SK-N-SH (cell line): ENCODE results near the gene KEAP1. TPM values are rescaled to one million over a fixed set of nuclear protein-coding genes. Genes with fewer than 3 reads are reported as not detected.

ENCODE experiments used
- CTCF ChIA-PET: fragments of 300-600, 350-600 bp; formaldehyde crosslinking; extraction: SDS; loops from one replicate; lab custom pipeline; 2021; lab: Yijun Ruan, JAX
- POLR2A ChIA-PET: fragments of 350-600 bp; sonication (Branson Sonifier 250); formaldehyde crosslinking; extraction: SDS; loops from one replicate; lab custom pipeline; 2020; ENCODE audit warnings: antibody characterized with exemption, inconsistent platforms; lab: Yijun Ruan, JAX
- DNase-seq: peaks from one replicate; pipeline ENCODE4 v3.0.0; 2012
- H2AFZ ChIP-seq: fragments of 200-600 bp; sonication (generic); 2 replicates; pipeline ENCODE4 v1.8.1; 2016; ENCODE audit warnings: antibody characterized with exemption, mild to moderate bottlenecking, low read depth
- H3F3A ChIP-seq: fragments of 200-600 bp; sonication (generic); replicated peaks from 2 replicates; pipeline ENCODE3; 2016; ENCODE audit warnings: antibody characterized with exemption, mild to moderate bottlenecking; ENCODE audit not compliant: insufficient read depth
- H3K27ac ChIP-seq, 2 experiments: fragments of 200-500 bp in 1 of 2; fragments of 200-600 bp in 1 of 2; sonication (Bioruptor generic) in 1 of 2; sonication (generic), shearing (Covaris generic) in 1 of 2; 2 replicates each; pipeline versions ENCODE4 v1.5.1 to v1.6.1; 2014 to 2016; ENCODE audit warnings: low read depth in 2 of 2, inconsistent platforms in 1 of 2, low read length in 1 of 2, mild to moderate bottlenecking in 1 of 2, mixed read lengths in 1 of 2
- H3K27me3 ChIP-seq: fragments of 200-600 bp; sonication (generic), shearing (Covaris generic); 2 replicates; pipeline ENCODE4 v1.6.1; 2016; ENCODE audit warnings: mixed run types; ENCODE audit not compliant: insufficient read depth
- H3K36me3 ChIP-seq, 2 experiments: fragments of 200-500 bp in 1 of 2; fragments of 200-600 bp in 1 of 2; sonication (Bioruptor generic) in 1 of 2; sonication (generic) in 1 of 2; replicated peaks in 1 of 2; 2 replicates each; pipeline versions ENCODE3 to v1.5.1; 2014 to 2016; ENCODE audit warnings: low read length in 1 of 2, mild to moderate bottlenecking in 1 of 2; ENCODE audit not compliant: insufficient read depth in 2 of 2, control insufficient read depth in 1 of 2
- H3K4me1 ChIP-seq, 2 experiments: fragments of 200-500 bp in 1 of 2; fragments of 200-600 bp in 1 of 2; sonication (Bioruptor generic) in 1 of 2; sonication (generic), shearing (Covaris generic) in 1 of 2; 2 replicates each; pipeline versions ENCODE4 v1.5.1 to v1.6.1; 2014 to 2016; ENCODE audit warnings: low read depth in 1 of 2, low read length in 1 of 2, mixed run types in 1 of 2; ENCODE audit not compliant: insufficient read depth in 2 of 2, control insufficient read depth in 1 of 2
- H3K4me2 ChIP-seq: fragments of 200-600 bp; sonication (generic), shearing (Covaris generic); 2 replicates; pipeline ENCODE4 v1.6.1; 2017; ENCODE audit warnings: mixed run types
- H3K4me3 ChIP-seq, 2 experiments: fragments of 200-500 bp in 1 of 2; fragments of 200-600 bp in 1 of 2; sonication (Bioruptor generic) in 1 of 2; sonication (generic), shearing (Covaris generic) in 1 of 2; 2 replicates each; pipeline versions ENCODE4 v1.5.1 to v1.8.1; 2014 to 2016; ENCODE audit warnings: low read depth in 2 of 2, inconsistent platforms in 1 of 2, low read length in 1 of 2, mild to moderate bottlenecking in 1 of 2, mixed read lengths in 1 of 2, moderate library complexity in 1 of 2
- H3K79me2 ChIP-seq: fragments of 200-600 bp; sonication (generic); 2 replicates; pipeline ENCODE4 v1.8.1; 2017; ENCODE audit warnings: mild to moderate bottlenecking; ENCODE audit not compliant: insufficient read depth
- H3K9ac ChIP-seq: fragments of 200-600 bp; sonication (generic); 2 replicates; pipeline ENCODE4 v1.6.1; 2017; ENCODE audit warnings: mixed run types
- H3K9me2 ChIP-seq: fragments of 200-600 bp; sonication (generic); 2 replicates; pipeline ENCODE4 v1.6.1; 2017; ENCODE audit warnings: mixed run types
- H3K9me3 ChIP-seq: fragments of 200-600 bp; sonication (generic); 2 replicates; pipeline ENCODE4 v1.6.1; 2017; ENCODE audit warnings: mixed run types, mild to moderate bottlenecking, moderate library complexity
- H4K20me1 ChIP-seq: fragments of 200-600 bp; sonication (generic); 2 replicates; pipeline ENCODE4 v1.6.1; 2017; ENCODE audit warnings: mild to moderate bottlenecking, mixed run types; ENCODE audit not compliant: insufficient read depth
- ELF1 ChIP-seq: IDR thresholded peaks from 2 replicates; pipeline ENCODE4 v1.4.0; 2012
- EZH2phosphoT487 ChIP-seq: fragments of 200-600 bp; sonication (generic); IDR thresholded peaks from 2 replicates; pipeline ENCODE4 v1.6.1; 2017; ENCODE audit warnings: low read depth, mixed run types, mild to moderate bottlenecking, antibody characterized with exemption, moderate library complexity, borderline replicate concordance
- FOSL2 ChIP-seq: IDR thresholded peaks from 2 replicates; pipeline ENCODE4 v1.4.0; 2012; ENCODE audit warnings: low read depth, mild to moderate bottlenecking, moderate library complexity, borderline replicate concordance
- FOXJ3 ChIP-seq: sonication (generic); formaldehyde crosslinking; IDR thresholded peaks from 2 replicates; pipeline ENCODE4 v1.5.1; 2020; ENCODE audit warnings: mild to moderate bottlenecking, missing genetic modification reagents
- GABPA ChIP-seq: IDR thresholded peaks from 2 replicates; pipeline ENCODE4 v1.4.0; 2012; ENCODE audit warnings: low read depth, mild to moderate bottlenecking
- JUND ChIP-seq: IDR thresholded peaks from 2 replicates; pipeline ENCODE4 v1.4.0; 2012
- MEF2A ChIP-seq: IDR thresholded peaks from 2 replicates; pipeline ENCODE4 v1.4.0; 2012; ENCODE audit warnings: low read depth, borderline replicate concordance
- NRF1 ChIP-seq: IDR thresholded peaks from 2 replicates; pipeline ENCODE4 v1.6.1; 2012; ENCODE audit warnings: low read depth, mild to moderate bottlenecking, low read length
- POLR2AphosphoS5 ChIP-seq: IDR thresholded peaks from 2 replicates; pipeline ENCODE4 v1.6.1; 2012; ENCODE audit warnings: low read depth, low read length
- RAD21 ChIP-seq: IDR thresholded peaks from 2 replicates; pipeline ENCODE4 v1.6.1; 2012; ENCODE audit warnings: mild to moderate bottlenecking, low read length
- RCOR1 ChIP-seq: fragments of 150-350 bp; IDR thresholded peaks from 2 replicates; pipeline ENCODE4 v1.6.1; 2017; ENCODE audit warnings: antibody characterized with exemption, low read length
- RFX5 ChIP-seq: IDR thresholded peaks from 2 replicates; pipeline ENCODE4 v1.6.1; 2012; ENCODE audit warnings: mild to moderate bottlenecking, improper control_type of control experiment, low read length
- SMC3 ChIP-seq: IDR thresholded peaks from 2 replicates; pipeline ENCODE4 v1.6.1; 2012; ENCODE audit warnings: low read depth, low read length, improper control_type of control experiment
- TEAD4 ChIP-seq: IDR thresholded peaks from 2 replicates; pipeline ENCODE4 v1.4.0; 2012; ENCODE audit warnings: mild to moderate bottlenecking, borderline replicate concordance; ENCODE audit not compliant: insufficient read depth
- USF1 ChIP-seq: IDR thresholded peaks from 2 replicates; pipeline ENCODE4 v1.4.0; 2012; ENCODE audit warnings: low read depth, borderline replicate concordance
- WGBS: methylation state at CpG from one replicate; pipeline ENCODE4 v1.1.6; 2017; ENCODE audit warnings: low lambda C conversion rate; 5-methylcytosine and 5-hydroxymethylcytosine counted together
- polyA plus RNA-seq, 3 experiments: library from polyadenylated mRNA; depleted of rRNA; stranded (reverse); fragments of >200 nt; gene quantifications; 2 replicates each; pipeline ENCODE4 v1.2.3, GENCODE V29; 2012
- TF ChIP-seq, protein P1 (sequence below): fragments of 150-350 bp; IDR thresholded peaks from 2 replicates; pipeline ENCODE4 v1.6.1; 2016; ENCODE audit warnings: mild to moderate bottlenecking, low read depth, low read length

KEAP1 gene
- polyA plus RNA-seq, 1 of the 3 experiments (the other 2 are of a cell fraction) = 72.9 TPM

DNA sequence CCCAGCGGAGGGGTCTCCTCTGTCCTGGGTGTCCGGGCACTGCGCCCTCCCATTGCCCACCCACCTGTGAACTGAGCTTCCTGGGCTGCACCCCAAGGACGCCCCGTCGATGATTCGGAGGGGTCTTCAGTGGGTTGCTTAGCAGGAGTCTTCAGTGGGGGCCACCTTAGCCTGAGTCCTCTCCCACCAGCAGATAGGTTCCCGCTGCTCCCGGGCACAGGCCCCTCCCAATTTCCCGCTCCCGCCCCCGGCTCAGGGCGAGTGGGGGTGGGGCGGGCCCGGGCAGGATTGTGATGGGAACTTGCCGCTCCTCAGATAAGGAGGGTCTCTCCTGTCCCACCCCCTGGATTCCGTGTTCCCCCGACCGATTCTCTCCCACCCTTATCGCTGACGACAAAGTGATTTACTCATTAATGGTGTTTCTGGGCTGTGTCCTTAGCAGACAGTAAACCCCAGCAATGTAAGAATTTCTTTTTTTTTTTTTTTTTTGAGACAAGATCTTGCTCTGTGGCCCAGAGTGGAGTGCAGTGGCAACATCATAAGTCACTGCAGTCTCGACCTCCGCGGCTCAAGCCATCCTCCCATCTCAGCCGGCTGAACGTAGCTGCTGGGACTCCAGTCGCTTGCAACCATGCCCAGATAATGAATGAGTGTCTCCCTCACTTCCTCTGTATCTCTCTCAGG, 14.7 kb upstream of the KEAP1 start:
- CTCF ChIA-PET = interaction anchor here (1.0 to 3.6 kb wide), 4 partner anchors 8 to 200 kb away, joined by 3 to 20 read pairs (median 7); partner anchors contain the start of gene DNM2
- H4K20me1 ChIP-seq = no peaks in the 10 kb centered on the region
- no peaks in the 10 kb centered on the region for H3K9me2 ChIP-seq
- H3K4me2 ChIP-seq = peak overlapping the region; percentile 79
- H3K27ac ChIP-seq = no peak overlapping the region
- no peaks in the 10 kb centered on the region; a peak in 1 of 4 replicates for H3K4me1 ChIP-seq
- no peaks in the 10 kb centered on the region for H3K79me2 ChIP-seq
- DNase-seq = peak; percentile 69
- no peaks in the 10 kb centered on the region for H3F3A ChIP-seq
- H3K4me3 ChIP-seq = peak overlapping the region; percentile 38 to 58
- TF ChIP-seq SMC3 = no peak
- TF ChIP-seq MEF2A = no peak
- TF ChIP-seq NRF1 = no peak
- no peak for TF ChIP-seq EZH2phosphoT487
- TF ChIP-seq POLR2AphosphoS5 = no peak
- TF ChIP-seq, protein P1, sequence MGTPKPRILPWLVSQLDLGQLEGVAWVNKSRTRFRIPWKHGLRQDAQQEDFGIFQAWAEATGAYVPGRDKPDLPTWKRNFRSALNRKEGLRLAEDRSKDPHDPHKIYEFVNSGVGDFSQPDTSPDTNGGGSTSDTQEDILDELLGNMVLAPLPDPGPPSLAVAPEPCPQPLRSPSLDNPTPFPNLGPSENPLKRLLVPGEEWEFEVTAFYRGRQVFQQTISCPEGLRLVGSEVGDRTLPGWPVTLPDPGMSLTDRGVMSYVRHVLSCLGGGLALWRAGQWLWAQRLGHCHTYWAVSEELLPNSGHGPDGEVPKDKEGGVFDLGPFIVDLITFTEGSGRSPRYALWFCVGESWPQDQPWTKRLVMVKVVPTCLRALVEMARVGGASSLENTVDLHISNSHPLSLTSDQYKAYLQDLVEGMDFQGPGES = no peak
- TF ChIP-seq RCOR1 = no peak
- no peak for TF ChIP-seq USF1
- TF ChIP-seq RFX5 = no peak
- no peak for TF ChIP-seq GABPA
- TF ChIP-seq FOSL2 = no peak
- no peak for TF ChIP-seq TEAD4
- no peak for TF ChIP-seq RAD21
- no peak for TF ChIP-seq JUND
- no peaks in the 10 kb centered on the region for H3K36me3 ChIP-seq
- H2AFZ ChIP-seq = peak overlapping the region; percentile 78
- no peaks in the 10 kb centered on the region for H3K9me3 ChIP-seq
- H3K9ac ChIP-seq = no peak overlapping the region
- WGBS = 5% methylated on average over 15 of the region's 27 CpGs
- POLR2A ChIA-PET = interaction anchor here (1.4 kb wide), 1 partner anchor 18 kb away, joined by 3 read pairs; no protein-coding TSS in a partner anchor
- peaks cover 13% of the 10 kb centered on the region; the same call in 1 of the 2 replicates for H3K27me3 ChIP-seq

DNA sequence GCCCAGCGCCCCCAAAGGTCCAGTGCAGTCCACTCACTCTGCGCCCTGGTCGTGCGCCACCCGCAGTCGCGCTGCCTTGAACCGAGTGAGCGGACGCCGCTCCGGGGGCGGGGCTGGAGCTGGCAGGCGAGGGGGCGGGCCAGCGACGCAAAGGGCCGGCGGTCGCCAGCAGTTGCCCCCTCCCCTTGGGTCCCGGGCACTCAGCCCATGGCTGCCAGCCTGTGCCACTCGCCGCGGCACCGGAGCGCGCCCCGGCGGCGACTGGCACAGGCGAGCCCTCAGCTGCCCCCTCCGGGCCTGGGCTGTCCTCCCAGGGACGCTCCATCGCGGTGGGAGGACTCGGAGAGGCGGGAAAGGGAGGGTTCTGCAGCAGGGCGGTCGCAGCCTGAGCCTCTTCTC, 14.2 kb upstream of the KEAP1 start, which contains the start of gene S1PR5:
TSS of gene S1PR5 (minus strand) at position 87 of the 399 bp plus-strand sequence. CDS start 2,436 bp downstream, outside the sequence.
- H3K4me3 ChIP-seq = peak within 1 kb of the TSS; percentile 38 to 58
- H4K20me1 ChIP-seq = no peaks in the 10 kb centered on the region
- no peaks in the 10 kb centered on the region; a peak in 1 of 4 replicates for H3K4me1 ChIP-seq
- no peaks in the 10 kb centered on the region for H3K9me3 ChIP-seq
- peak; percentile 70 for DNase-seq
- no peak within 1 kb of the TSS for H3K9ac ChIP-seq
- no peak within 1 kb of the TSS for H3K27ac ChIP-seq
- H3K36me3 ChIP-seq = no peaks in the 10 kb centered on the region
- CTCF ChIA-PET = interaction anchor here (0.9 to 2.0 kb wide), 6 partner anchors 12 to 200 kb away, joined by 3 to 9 read pairs (median 3); partner anchors contain the start of gene DNM2
- POLR2A ChIA-PET = interaction anchor here (0.6 to 1.4 kb wide), 2 partner anchors 18 to 34 kb away, joined by 3 read pairs; no protein-coding TSS in a partner anchor
- peak within 1 kb of the TSS; percentile 79 for H3K4me2 ChIP-seq
- H3F3A ChIP-seq = no peaks in the 10 kb centered on the region
- WGBS = 3% methylated on average over 7 of the region's 39 CpGs
- H2AFZ ChIP-seq = peak within 1 kb of the TSS; percentile 78
- H3K27me3 ChIP-seq = peaks cover 13% of the 10 kb centered on the region; the same call in 1 of the 2 replicates
- no peaks in the 10 kb centered on the region for H3K79me2 ChIP-seq
- H3K9me2 ChIP-seq = no peaks in the 10 kb centered on the region
- TF ChIP-seq ELF1 = no peak
- TF ChIP-seq FOXJ3 (CRISPR knock-in tag) = no peak
